GM06990 (cell line): ENCODE data around the gene UGT1A5.

Source experiments
- DNase-seq: peaks from one replicate; pipeline ENCODE4 v3.0.0-alpha.2; 2011; ENCODE audit not compliant: insufficient read length; ENCODE audit errors: extremely low read depth
- H3K27me3 ChIP-seq: replicated peaks from 2 replicates; pipeline ENCODE4 v1.6.0; 2011; ENCODE audit warnings: low read length; ENCODE audit not compliant: control insufficient read depth, insufficient read depth
- H3K36me3 ChIP-seq: 2 replicates; pipeline ENCODE4 v1.5.1; 2011; ENCODE audit warnings: low read length; ENCODE audit not compliant: control insufficient read depth, insufficient read depth
- H3K4me3 ChIP-seq: replicated peaks from 2 replicates; pipeline ENCODE4 v1.5.1; 2011; ENCODE audit warnings: low read depth, mild to moderate bottlenecking, control low read depth, low read length
- CTCF ChIP-seq: IDR thresholded peaks from 2 replicates; pipeline ENCODE4 v1.5.1; 2011; ENCODE audit warnings: low read length, control low read depth, mild to moderate bottlenecking, inconsistent platforms; ENCODE audit not compliant: insufficient read depth, poor library complexity, severe bottlenecking

Gene UGT1A5

GRCh38 chr2:233803292-233803911, 90.7 kb downstream of the UGT1A5 start:
- Histone ChIP-seq H3K27me3 (no peaks in the 10 kb centered on the region; the same call in 1 of the 2 replicates), H3K4me3 (no peak overlapping the region), H3K36me3 (no peaks in the 10 kb centered on the region)
- no peak for DNase-seq
- TF ChIP-seq CTCF = no peak

GRCh38 chr2:233803994-233804393, 91.3 kb downstream of the UGT1A5 start:
- TF ChIP-seq CTCF = no peak
- no peak for DNase-seq
- no peak overlapping the region for H3K4me3 ChIP-seq
- no peaks in the 10 kb centered on the region for H3K36me3 ChIP-seq
- no peaks in the 10 kb centered on the region; the same call in none of the 2 replicates for H3K27me3 ChIP-seq

GRCh38 chr2:233807215-233807865, 94.6 kb downstream of the UGT1A5 start:
- Histone ChIP-seq H3K4me3 (no peak overlapping the region), H3K27me3 (no peaks in the 10 kb centered on the region; the same call in none of the 2 replicates), H3K36me3 (no peaks in the 10 kb centered on the region)
- no peak for DNase-seq
- TF ChIP-seq CTCF = no peak

- Histone ChIP-seq H3K27me3 (no peaks in the 10 kb centered on the region; the same call in none of the 2 replicates), H3K36me3 (no peaks in the 10 kb centered on the region), H3K4me3 (no peak overlapping the region)
- no peak for TF ChIP-seq CTCF
- no peak for DNase-seq
Observed at GRCh38 chr2:233807966-233808935, 95.5 kb downstream of the UGT1A5 start.

- TF ChIP-seq CTCF = no peak
- Histone ChIP-seq H3K27me3 (no peaks in the 10 kb centered on the region; the same call in none of the 2 replicates), H3K36me3 (no peaks in the 10 kb centered on the region), H3K4me3 (no peak overlapping the region)
- DNase-seq = no peak
Observed at GRCh38 chr2:233810385-233810784, 97.7 kb downstream of the UGT1A5 start.
